ENCODE results near the gene TSFM. TPM values are rescaled to one million over a fixed set of nuclear protein-coding genes. Genes with fewer than 3 reads are reported as not detected.

The TSFM gene
- total and polyA plus RNA-seq, 2 of the 13 experiments (the other 11 are each of a cell fraction or from before 2014, with no cell fraction given): 29.8 to 68.3 TPM

DNA sequence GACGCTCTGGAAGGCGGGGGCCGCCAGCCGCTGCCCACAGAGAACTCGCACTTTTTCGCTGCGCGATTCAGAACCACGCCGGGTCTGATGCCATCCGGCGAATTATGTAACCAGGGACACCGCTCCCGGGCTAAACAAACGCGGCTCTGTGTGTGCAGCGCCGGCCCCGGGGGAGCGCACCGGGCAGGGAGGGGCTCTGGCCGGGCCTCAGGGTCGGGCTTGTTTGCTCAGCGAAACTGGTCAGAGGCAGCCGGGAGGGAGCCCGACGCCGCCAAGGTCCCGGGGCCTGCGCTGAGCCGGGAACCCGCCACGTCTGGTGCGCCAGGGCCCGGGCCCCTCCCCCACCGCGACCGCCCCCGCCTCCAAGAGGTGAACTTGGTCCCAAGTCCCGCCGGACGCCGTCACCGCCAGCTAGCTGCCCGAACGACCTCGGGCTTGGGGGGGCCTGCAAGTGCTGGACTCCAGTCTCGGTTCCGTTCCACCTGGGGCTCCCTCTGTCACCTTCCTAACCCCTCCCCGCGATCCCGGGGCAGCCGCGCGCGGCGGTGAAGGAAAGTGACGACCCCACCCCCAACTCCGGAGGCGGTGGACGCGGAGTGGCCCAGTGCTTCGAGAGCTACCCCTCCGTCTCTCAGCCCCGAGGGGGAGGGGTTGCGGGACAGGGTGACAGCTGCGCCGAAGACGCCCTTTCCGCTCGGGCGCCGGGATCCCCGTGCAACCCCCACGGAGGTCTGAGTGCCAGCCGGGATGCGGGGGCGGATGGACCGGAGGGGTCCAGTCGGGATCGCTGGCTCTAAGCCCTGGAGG lies 63.1 kb downstream of the TSFM start (continued):
- TF ChIP-seq, protein P1, sequence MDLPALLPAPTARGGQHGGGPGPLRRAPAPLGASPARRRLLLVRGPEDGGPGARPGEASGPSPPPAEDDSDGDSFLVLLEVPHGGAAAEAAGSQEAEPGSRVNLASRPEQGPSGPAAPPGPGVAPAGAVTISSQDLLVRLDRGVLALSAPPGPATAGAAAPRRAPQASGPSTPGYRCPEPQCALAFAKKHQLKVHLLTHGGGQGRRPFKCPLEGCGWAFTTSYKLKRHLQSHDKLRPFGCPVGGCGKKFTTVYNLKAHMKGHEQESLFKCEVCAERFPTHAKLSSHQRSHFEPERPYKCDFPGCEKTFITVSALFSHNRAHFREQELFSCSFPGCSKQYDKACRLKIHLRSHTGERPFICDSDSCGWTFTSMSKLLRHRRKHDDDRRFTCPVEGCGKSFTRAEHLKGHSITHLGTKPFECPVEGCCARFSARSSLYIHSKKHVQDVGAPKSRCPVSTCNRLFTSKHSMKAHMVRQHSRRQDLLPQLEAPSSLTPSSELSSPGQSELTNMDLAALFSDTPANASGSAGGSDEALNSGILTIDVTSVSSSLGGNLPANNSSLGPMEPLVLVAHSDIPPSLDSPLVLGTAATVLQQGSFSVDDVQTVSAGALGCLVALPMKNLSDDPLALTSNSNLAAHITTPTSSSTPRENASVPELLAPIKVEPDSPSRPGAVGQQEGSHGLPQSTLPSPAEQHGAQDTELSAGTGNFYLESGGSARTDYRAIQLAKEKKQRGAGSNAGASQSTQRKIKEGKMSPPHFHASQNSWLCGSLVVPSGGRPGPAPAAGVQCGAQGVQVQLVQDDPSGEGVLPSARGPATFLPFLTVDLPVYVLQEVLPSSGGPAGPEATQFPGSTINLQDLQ (CRISPR knock-in tag; IDR thresholded peaks at IDR 0.05): no peak
- no peak for TF ChIP-seq PRPF4 (IDR thresholded peaks at IDR 0.05; ENCODE audit: low read depth, low read length, poor library complexity, severe bottlenecking)
- TF ChIP-seq YY1 (IDR thresholded peaks at IDR 0.05; ENCODE audit: insufficient read depth, insufficient replicate concordance, low read depth, low read length): peak; percentile 60
- TF ChIP-seq ZFP36 (IDR thresholded peaks at IDR 0.05; ENCODE audit: borderline replicate concordance, low read depth, low read length, partially characterized antibody): no peak
- TF ChIP-seq SUZ12 (IDR thresholded peaks at IDR 0.05; ENCODE audit: low read depth, low read length): no peak
- TF ChIP-seq TCF12 (IDR thresholded peaks at IDR 0.05): no peak
- no peak for TF ChIP-seq TCF12 (CRISPR knock-in tag; IDR thresholded peaks at IDR 0.05)
- no peak for TF ChIP-seq GTF2F1 (IDR thresholded peaks at IDR 0.05; ENCODE audit: low read length)
- no peak for TF ChIP-seq ZNF567 (CRISPR knock-in tag; IDR thresholded peaks at IDR 0.05; ENCODE audit: borderline replicate concordance)
- TF ChIP-seq, protein P2, sequence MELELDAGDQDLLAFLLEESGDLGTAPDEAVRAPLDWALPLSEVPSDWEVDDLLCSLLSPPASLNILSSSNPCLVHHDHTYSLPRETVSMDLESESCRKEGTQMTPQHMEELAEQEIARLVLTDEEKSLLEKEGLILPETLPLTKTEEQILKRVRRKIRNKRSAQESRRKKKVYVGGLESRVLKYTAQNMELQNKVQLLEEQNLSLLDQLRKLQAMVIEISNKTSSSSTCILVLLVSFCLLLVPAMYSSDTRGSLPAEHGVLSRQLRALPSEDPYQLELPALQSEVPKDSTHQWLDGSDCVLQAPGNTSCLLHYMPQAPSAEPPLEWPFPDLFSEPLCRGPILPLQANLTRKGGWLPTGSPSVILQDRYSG (CRISPR knock-in tag; IDR thresholded peaks at IDR 0.05): no peak
- TF ChIP-seq, protein P3, sequence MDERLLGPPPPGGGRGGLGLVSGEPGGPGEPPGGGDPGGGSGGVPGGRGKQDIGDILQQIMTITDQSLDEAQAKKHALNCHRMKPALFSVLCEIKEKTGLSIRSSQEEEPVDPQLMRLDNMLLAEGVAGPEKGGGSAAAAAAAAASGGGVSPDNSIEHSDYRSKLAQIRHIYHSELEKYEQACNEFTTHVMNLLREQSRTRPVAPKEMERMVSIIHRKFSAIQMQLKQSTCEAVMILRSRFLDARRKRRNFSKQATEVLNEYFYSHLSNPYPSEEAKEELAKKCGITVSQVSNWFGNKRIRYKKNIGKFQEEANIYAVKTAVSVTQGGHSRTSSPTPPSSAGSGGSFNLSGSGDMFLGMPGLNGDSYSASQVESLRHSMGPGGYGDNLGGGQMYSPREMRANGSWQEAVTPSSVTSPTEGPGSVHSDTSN (CRISPR knock-in tag; IDR thresholded peaks at IDR 0.05): no peak
- no peak for TF ChIP-seq ARNT (IDR thresholded peaks at IDR 0.05)
- no peak for TF ChIP-seq ZNF782 (CRISPR knock-in tag; IDR thresholded peaks at IDR 0.05; ENCODE audit: borderline replicate concordance)
- TF ChIP-seq ISX (CRISPR knock-in tag; conservative IDR thresholded peaks at IDR 0.05): 0 out of 2 replicates have a peak, but pooled peaks have one; percentile 14
- no peak for TF ChIP-seq PAX8 (CRISPR knock-in tag; IDR thresholded peaks at IDR 0.05; ENCODE audit: borderline replicate concordance)
- peak; percentile 36; the same call in 1 of the 2 replicates for TF ChIP-seq ZNF292 (CRISPR knock-in tag; IDR thresholded peaks at IDR 0.05; ENCODE audit: borderline replicate concordance, low read depth)
- TF ChIP-seq, protein P4, sequence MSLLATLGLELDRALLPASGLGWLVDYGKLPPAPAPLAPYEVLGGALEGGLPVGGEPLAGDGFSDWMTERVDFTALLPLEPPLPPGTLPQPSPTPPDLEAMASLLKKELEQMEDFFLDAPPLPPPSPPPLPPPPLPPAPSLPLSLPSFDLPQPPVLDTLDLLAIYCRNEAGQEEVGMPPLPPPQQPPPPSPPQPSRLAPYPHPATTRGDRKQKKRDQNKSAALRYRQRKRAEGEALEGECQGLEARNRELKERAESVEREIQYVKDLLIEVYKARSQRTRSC (CRISPR knock-in tag; IDR thresholded peaks at IDR 0.05; ENCODE audit: low read depth): no peak
- TF ChIP-seq, protein P5, sequence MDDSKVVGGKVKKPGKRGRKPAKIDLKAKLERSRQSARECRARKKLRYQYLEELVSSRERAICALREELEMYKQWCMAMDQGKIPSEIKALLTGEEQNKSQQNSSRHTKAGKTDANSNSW (CRISPR knock-in tag; IDR thresholded peaks at IDR 0.05; ENCODE audit: borderline replicate concordance): peak; percentile 50; the same call in 1 of the 2 replicates
- peak; percentile 85 for TF ChIP-seq SIN3A (IDR thresholded peaks at IDR 0.05; ENCODE audit: borderline replicate concordance, low read depth, low read length)
- TF ChIP-seq ZNF207 (IDR thresholded peaks at IDR 0.05; ENCODE audit: borderline replicate concordance): no peak
- TF ChIP-seq ZNF234 (CRISPR knock-in tag; conservative IDR thresholded peaks at IDR 0.05): 0 out of 2 replicates have a peak, but pooled peaks have one; percentile 46
- TF ChIP-seq, protein P6, sequence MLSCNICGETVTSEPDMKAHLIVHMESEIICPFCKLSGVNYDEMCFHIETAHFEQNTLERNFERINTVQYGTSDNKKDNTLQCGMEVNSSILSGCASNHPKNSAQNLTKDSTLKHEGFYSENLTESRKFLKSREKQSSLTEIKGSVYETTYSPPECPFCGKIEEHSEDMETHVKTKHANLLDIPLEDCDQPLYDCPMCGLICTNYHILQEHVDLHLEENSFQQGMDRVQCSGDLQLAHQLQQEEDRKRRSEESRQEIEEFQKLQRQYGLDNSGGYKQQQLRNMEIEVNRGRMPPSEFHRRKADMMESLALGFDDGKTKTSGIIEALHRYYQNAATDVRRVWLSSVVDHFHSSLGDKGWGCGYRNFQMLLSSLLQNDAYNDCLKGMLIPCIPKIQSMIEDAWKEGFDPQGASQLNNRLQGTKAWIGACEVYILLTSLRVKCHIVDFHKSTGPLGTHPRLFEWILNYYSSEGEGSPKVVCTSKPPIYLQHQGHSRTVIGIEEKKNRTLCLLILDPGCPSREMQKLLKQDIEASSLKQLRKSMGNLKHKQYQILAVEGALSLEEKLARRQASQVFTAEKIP (CRISPR knock-in tag; IDR thresholded peaks at IDR 0.05; ENCODE audit: borderline replicate concordance): no peak
